ENCODE data around the gene ZSCAN1. TPM values are rescaled to one million over a fixed set of nuclear protein-coding genes. Genes with fewer than 3 reads are reported as not detected.
A peak's percentile ranks its signal among the peaks of the same experiment; 100 is the strongest.

Gene ZSCAN1
- total and polyA plus RNA-seq, 2 of the 4 experiments (the other 2 are of a cell fraction), result not detected

GRCh38 chr19:58009301-58009665 lies 24.5 kb upstream of the ZSCAN1 start:
- in situ Hi-C loops (cut with MboI; ENCODE audit: low sequenced_read_pairs), result no loop called here
- H2BK120ac ChIP-seq (ENCODE audit: low read depth, low read length), result no peak overlapping the region
- no peak overlapping the region for H2BK15ac ChIP-seq (ENCODE audit: low read depth, low read length)
- no peak overlapping the region for H3K56ac ChIP-seq (ENCODE audit: extremely low read depth, insufficient read depth, low read length)
- no peaks in the 10 kb centered on the region for H3K9me1 ChIP-seq (ENCODE audit: insufficient read depth, low read length)
- H2BK5ac ChIP-seq (ENCODE audit: low read depth, low read length, poor library complexity, severe bottlenecking), result no peak overlapping the region
- POLR2A ChIA-PET (ENCODE audit: unreplicated experiment), result no interaction called here
- H4K20me1 ChIP-seq (ENCODE audit: insufficient read depth, low read length), result no peaks in the 10 kb centered on the region
- no peak for TF ChIP-seq MAFK (IDR thresholded peaks at IDR 0.05; ENCODE audit: low read depth, low read length)
- 0 out of 2 replicates have a peak, but pooled peaks have one; percentile 30 for TF ChIP-seq MXI1 (IDR thresholded peaks at IDR 0.05; ENCODE audit: borderline replicate concordance, low read depth, low read length)
- 3% methylated on average over 15 of the region's 21 CpGs; no CpG with 5 or more reads in 1 of the 2 experiments for WGBS, 2 experiments (ENCODE audit: extremely low coverage in 2 of 2, insufficient read length in 1 of 2)
- H2AFZ ChIP-seq (replicated peaks; ENCODE audit: low read length, poor library complexity), result peak overlapping the region; percentile 85
- H3K79me1 ChIP-seq (ENCODE audit: low read depth in 1 of 2, low read length in 2 of 2), result no peaks in the 10 kb centered on the region; a peak in 1 of 4 replicates
- DNase-seq (no peak), ATAC-seq (ENCODE audit: low read depth) (peak; percentile 43; the same call in 1 of the 2 replicates)
- no peak overlapping the region for H4K5ac ChIP-seq (ENCODE audit: low read depth, low read length)
- peaks cover 19% of the 10 kb centered on the region for H3K36me3 ChIP-seq (ENCODE audit: control insufficient read depth, insufficient read depth, low read length)
- no peak overlapping the region for H3K14ac ChIP-seq (replicated peaks; ENCODE audit: low read depth, low read length)
- H2AK9ac ChIP-seq (replicated peaks; ENCODE audit: low read depth, low read length, poor library complexity), result peak overlapping the region; percentile 87
- dilution Hi-C loops (cut with HindIII; ENCODE audit: low sequenced_read_pairs, unreplicated experiment), result no loop called here
- H3K4me3 ChIP-seq (ENCODE audit: insufficient read depth, low read depth, low read length), result peak overlapping the region; percentile 58; the same call in 1 of the 2 replicates
- peaks cover 57% of the 10 kb centered on the region for H3K9me3 ChIP-seq (ENCODE audit: control insufficient read depth, insufficient read depth, low read length)
- H4K8ac ChIP-seq (ENCODE audit: low read depth in 2 of 2, low read length in 2 of 2), result no peak overlapping the region
- H3K4me2 ChIP-seq (ENCODE audit: low read depth, low read length), result peak overlapping the region; percentile 44
- H2BK20ac ChIP-seq (ENCODE audit: low read depth, low read length), result no peak overlapping the region
- no peak overlapping the region for H2AK5ac ChIP-seq (ENCODE audit: low read depth, low read length)
- H3K27ac ChIP-seq (ENCODE audit: insufficient read depth, low read length), result no peak overlapping the region
- intact Hi-C loops (cut with micrococcal nuclease), result loop anchor here (10.0 kb wide), 1 partner anchor 146 kb away; the partner anchor contains the start of gene ZNF329
- H3K23ac ChIP-seq (ENCODE audit: low read depth, low read length), result no peak overlapping the region
- H4K91ac ChIP-seq (ENCODE audit: insufficient read depth, low read depth, low read length), result no peak overlapping the region
- CTCF ChIA-PET, result no interaction called here
- no peaks in the 10 kb centered on the region for H3K27me3 ChIP-seq (ENCODE audit: control insufficient read depth, insufficient read depth, low read length)
- H3K9ac ChIP-seq (ENCODE audit: low read depth, low read length), result no peak overlapping the region
- BruUV-seq (replicated peaks), result no TSS peak
- no peak overlapping the region for H3K4ac ChIP-seq (ENCODE audit: low read depth, low read length)
- no peaks in the 10 kb centered on the region for H3K4me1 ChIP-seq (ENCODE audit: control insufficient read depth, insufficient read depth, low read length)
- no peak overlapping the region for H3K18ac ChIP-seq (ENCODE audit: low read depth, low read length)
